ENCODE measurements around the gene SUN5. TPM values are rescaled to one million over a fixed set of nuclear protein-coding genes. Genes with fewer than 3 reads are reported as not detected.

SUN5 gene
- total RNA-seq, 4 donors from 2014 or later, result not detected

DNA sequence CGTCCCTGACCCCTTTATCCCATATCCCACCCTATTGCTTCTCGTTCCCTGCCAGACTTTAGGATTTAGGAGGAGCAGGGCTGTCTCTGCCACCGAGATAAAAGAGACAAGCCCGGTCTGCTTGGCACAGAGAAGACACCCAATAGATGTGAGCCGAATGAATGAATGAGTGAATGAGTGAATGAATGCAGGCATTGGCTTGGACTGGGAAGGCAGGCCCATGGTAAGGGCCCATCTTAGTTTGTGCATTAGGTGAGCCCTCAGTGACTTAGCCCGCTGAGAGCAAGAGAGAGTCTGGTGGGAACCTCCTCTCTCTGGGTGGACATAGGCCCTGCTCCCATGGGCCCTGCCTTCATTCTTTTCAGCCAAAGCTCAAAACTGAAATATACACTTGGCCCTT lies 26.3 kb upstream of the SUN5 start:
- WGBS, 2 donors, result 91% methylated on average over 6 of the region's 6 CpGs
- no peaks in the 10 kb centered on the region for H3K27me3 ChIP-seq
- H3K4me3 ChIP-seq (replicated peaks in 1 of 3), result no peak overlapping the region
- intact Hi-C loops (cut with DNase I), result no loop called here
- H3K27ac ChIP-seq, result no peak overlapping the region
- DNase-seq, result no peak
- H3K4me1 ChIP-seq, result no peaks in the 10 kb centered on the region
- no peaks in the 10 kb centered on the region for H3K36me3 ChIP-seq
- no peaks in the 10 kb centered on the region for H3K9me3 ChIP-seq
- TF ChIP-seq, protein P1, sequence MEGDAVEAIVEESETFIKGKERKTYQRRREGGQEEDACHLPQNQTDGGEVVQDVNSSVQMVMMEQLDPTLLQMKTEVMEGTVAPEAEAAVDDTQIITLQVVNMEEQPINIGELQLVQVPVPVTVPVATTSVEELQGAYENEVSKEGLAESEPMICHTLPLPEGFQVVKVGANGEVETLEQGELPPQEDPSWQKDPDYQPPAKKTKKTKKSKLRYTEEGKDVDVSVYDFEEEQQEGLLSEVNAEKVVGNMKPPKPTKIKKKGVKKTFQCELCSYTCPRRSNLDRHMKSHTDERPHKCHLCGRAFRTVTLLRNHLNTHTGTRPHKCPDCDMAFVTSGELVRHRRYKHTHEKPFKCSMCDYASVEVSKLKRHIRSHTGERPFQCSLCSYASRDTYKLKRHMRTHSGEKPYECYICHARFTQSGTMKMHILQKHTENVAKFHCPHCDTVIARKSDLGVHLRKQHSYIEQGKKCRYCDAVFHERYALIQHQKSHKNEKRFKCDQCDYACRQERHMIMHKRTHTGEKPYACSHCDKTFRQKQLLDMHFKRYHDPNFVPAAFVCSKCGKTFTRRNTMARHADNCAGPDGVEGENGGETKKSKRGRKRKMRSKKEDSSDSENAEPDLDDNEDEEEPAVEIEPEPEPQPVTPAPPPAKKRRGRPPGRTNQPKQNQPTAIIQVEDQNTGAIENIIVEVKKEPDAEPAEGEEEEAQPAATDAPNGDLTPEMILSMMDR (IDR thresholded peaks at IDR 0.05), result no peak
- no peak for TF ChIP-seq POLR2A (IDR thresholded peaks at IDR 0.05)

DNA sequence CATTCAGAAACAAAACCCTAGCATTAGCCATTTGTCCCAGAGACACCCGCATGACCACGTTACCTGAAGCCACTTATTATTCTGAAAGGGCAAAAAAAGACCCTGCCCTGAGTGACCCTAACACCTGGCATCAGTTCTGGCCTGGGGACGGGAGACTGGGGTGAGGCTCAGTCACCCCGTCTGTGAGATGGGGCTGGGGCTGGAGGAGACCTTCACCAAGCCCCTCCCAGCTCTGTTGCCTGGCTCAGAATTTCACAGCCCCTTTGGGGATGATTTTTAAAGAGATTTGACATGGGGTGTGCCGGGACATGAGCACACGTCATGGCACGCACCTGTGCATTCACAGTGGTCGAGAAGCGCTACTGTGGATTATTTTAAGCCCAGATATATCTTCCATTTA lies 25.8 kb upstream of the SUN5 start:
- TF ChIP-seq, protein P1 (IDR thresholded peaks at IDR 0.05), result no peak
- DNase-seq, result no peak
- intact Hi-C loops (cut with DNase I), result no loop called here
- WGBS, 2 donors, result 87 to 90% methylated on average over 9 of the region's 9 CpGs
- Histone ChIP-seq H3K4me1 (no peaks in the 10 kb centered on the region), H3K36me3 (no peaks in the 10 kb centered on the region), H3K4me3 (replicated peaks in 1 of 3) (no peak overlapping the region), H3K9me3 (no peaks in the 10 kb centered on the region), H3K27me3 (no peaks in the 10 kb centered on the region), H3K27ac (no peak overlapping the region)

DNA sequence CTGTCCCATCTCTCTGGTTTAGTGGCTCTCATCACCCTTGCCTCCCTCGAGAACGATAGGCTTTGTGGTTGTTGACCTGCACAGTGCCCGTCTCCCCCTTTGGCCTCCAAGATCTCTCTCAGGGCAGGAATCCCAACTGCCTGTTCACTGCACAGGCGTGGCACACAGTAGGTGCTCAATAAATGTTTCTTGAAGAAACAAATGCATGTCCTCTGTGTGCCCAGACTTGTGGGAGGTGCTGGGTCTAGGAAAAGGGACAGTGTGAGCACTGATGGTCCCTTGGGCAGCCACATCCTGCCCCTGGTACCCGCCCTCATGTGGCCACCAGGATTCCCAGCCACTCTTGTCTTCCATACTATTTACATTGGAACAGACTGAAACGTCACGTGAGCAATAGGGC lies 24.6 kb upstream of the SUN5 start:
- Histone ChIP-seq H3K36me3 (no peaks in the 10 kb centered on the region), H3K9me3 (no peaks in the 10 kb centered on the region), H3K27me3 (no peaks in the 10 kb centered on the region), H3K4me1 (no peaks in the 10 kb centered on the region), H3K27ac (no peak overlapping the region), H3K4me3 (replicated peaks in 1 of 3) (no peak overlapping the region)
- no peak for DNase-seq
- TF ChIP-seq, protein P1 (IDR thresholded peaks at IDR 0.05), result no peak
- TF ChIP-seq POLR2A (IDR thresholded peaks at IDR 0.05), result no peak
- intact Hi-C loops (cut with DNase I), result no loop called here
- 75 to 79% methylated on average over 7 of the region's 7 CpGs for WGBS, 2 donors

DNA sequence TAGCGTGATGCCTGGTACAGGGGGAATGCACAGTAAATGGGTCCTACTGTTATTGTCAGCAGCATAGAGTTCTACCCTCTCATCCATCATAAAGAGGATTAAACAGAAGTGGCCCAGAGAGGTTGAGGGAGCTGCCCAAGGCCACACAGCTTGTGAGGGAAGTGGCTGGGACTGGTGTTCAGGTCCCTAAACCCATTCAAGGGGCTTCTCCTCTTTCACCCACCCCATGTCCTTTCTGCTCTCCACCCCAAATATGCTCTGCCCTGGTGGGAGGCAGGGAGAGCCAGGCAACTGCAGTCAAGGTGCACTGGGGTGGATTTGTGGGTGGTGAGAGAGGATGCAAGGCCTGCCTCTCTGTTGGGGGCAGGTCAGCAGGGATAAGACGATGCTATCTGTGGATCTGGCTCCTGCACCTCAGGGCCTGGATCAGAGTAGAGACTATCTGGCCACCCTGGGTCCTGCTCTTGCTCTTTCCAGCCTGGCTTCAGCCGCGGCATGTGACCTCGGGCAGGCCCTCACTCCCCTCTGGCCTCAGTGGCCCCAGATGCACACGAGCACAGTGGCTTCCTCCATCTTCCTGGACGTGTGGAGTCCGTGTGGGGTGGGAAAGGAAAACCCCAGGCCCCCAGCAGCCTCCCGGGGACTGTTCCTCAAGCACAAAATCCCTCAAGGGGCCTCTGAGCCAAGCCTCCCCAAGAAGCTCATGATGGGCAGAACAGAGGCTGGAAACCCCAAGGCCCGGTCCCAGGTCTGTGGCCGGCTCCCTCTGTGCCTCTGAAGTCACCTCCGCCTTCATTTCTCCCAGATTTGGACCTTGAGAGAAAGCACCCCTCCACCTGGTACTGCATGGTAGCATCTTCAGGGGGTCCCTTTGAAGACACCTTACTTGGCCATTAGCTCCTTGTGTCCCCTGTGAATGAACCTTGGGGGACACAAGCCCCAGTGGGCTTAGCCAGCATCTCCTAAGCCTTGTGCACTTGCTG lies 23.8 kb upstream of the SUN5 start:
- H3K27me3 ChIP-seq, result no peaks in the 10 kb centered on the region
- H3K4me1 ChIP-seq, result no peaks in the 10 kb centered on the region
- H3K4me3 ChIP-seq (replicated peaks in 1 of 3), result no peak overlapping the region
- WGBS, 2 donors, result 80 to 86% methylated on average over 10 to 11 of the region's 12 CpGs
- intact Hi-C loops (cut with DNase I), result no loop called here
- no peak overlapping the region for H3K27ac ChIP-seq
- DNase-seq, result no peak
- TF ChIP-seq POLR2A (IDR thresholded peaks at IDR 0.05), result no peak
- TF ChIP-seq, protein P1 (IDR thresholded peaks at IDR 0.05), result no peak
- H3K36me3 ChIP-seq, result no peaks in the 10 kb centered on the region
- no peaks in the 10 kb centered on the region for H3K9me3 ChIP-seq
